Endothelial cell of umbilical vein (primary cell): Measurements from ENCODE around the gene RDX. TPM values are rescaled to one million over a fixed set of nuclear protein-coding genes. Genes with fewer than 3 reads are reported as not detected.

Experiments
- BruUV-seq: library from RNA; stranded (reverse); fragments of 400-500 nt; replicated peaks from 2 replicates; lab custom pipeline; 2021; lab: Mats Ljungman, UMichigan
- CTCF ChIA-PET: fragments of 300-600, 350-600 bp; sonication (Branson Sonifier 250); formaldehyde crosslinking; loops from one replicate; lab custom pipeline; 2021; ENCODE audit warnings: antibody characterized with exemption, inconsistent platforms; lab: Charles Lee
- POLR2A ChIA-PET: fragments of 300-600, 350-600 bp; sonication (Branson Sonifier 250); formaldehyde crosslinking; loops from one replicate; lab custom pipeline; 2021; ENCODE audit warnings: antibody characterized with exemption, inconsistent platforms; lab: Charles Lee
- DNase-seq: peaks from one replicate; pipeline ENCODE4 v3.0.0-alpha.2; 2011; ENCODE audit warnings: low read depth, low spot score
- FAIRE-seq: peaks from 2 replicates; lab custom pipeline; 2011; peaks lifted over from hg19 to GRCh38; lab: Jason Lieb, UNC
- H2AFZ ChIP-seq: 2 replicates; pipeline ENCODE4 v1.6.0; 2012; ENCODE audit warnings: low read depth, low read length, control low read depth, inconsistent platforms
- H3K27ac ChIP-seq: 2 replicates; pipeline ENCODE4 v1.5.1; 2011; ENCODE audit warnings: low read depth, mild to moderate bottlenecking, control low read depth, low read length, moderate library complexity; ENCODE audit not compliant: insufficient read depth
- H3K27me3 ChIP-seq, 2 experiments: 2 replicates each; pipeline versions ENCODE4 v1.6.0 to v1.6.1; 2011; ENCODE audit warnings: low read length in 2 of 2, mixed read lengths in 1 of 2; ENCODE audit not compliant: control insufficient read depth in 2 of 2, insufficient read depth in 2 of 2
- H3K36me3 ChIP-seq, 2 experiments: 2 replicates in 1 of 2; 3 replicates in 1 of 2; pipeline ENCODE4 v1.5.1; 2011; ENCODE audit warnings: low read length in 2 of 2, mild to moderate bottlenecking in 1 of 2, moderate library complexity in 1 of 2; ENCODE audit not compliant: control insufficient read depth in 2 of 2, insufficient read depth in 2 of 2; ENCODE audit errors: extremely low read depth in 1 of 2
- H3K4me1 ChIP-seq: 3 replicates; pipeline ENCODE4 v1.5.1; 2011; ENCODE audit warnings: mild to moderate bottlenecking, low read length; ENCODE audit not compliant: control insufficient read depth, insufficient read depth; ENCODE audit errors: extremely low read depth
- H3K4me2 ChIP-seq: 2 replicates; pipeline ENCODE4 v1.6.1; 2011; ENCODE audit warnings: low read length, control low read depth, mixed read lengths; ENCODE audit not compliant: insufficient read depth
- H3K4me3 ChIP-seq, 3 experiments: fragments of 200-600 bp in 1 of 3; sonication (generic), shearing (Covaris generic) in 1 of 3; replicated peaks in 1 of 3; 2 replicates each; pipeline ENCODE4 v1.5.1; 2011 to 2016; ENCODE audit warnings: control low read depth in 3 of 3, low read length in 3 of 3, mild to moderate bottlenecking in 2 of 3, inconsistent platforms in 1 of 3, low read depth in 1 of 3, moderate library complexity in 1 of 3; ENCODE audit not compliant: insufficient read depth in 1 of 3
- H3K79me2 ChIP-seq: 2 replicates; pipeline ENCODE4 v1.6.0; 2012; ENCODE audit warnings: low read length, inconsistent platforms; ENCODE audit not compliant: control insufficient read depth, insufficient read depth
- H3K9ac ChIP-seq: replicated peaks from 2 replicates; pipeline ENCODE3; 2011; ENCODE audit warnings: low read length, control low read depth; ENCODE audit not compliant: insufficient read depth; ENCODE audit errors: extremely low read depth
- H3K9me1 ChIP-seq: replicated peaks from 3 replicates; pipeline ENCODE4 v1.6.0; 2011; ENCODE audit warnings: mild to moderate bottlenecking, low read length; ENCODE audit not compliant: control insufficient read depth, insufficient read depth; ENCODE audit errors: extremely low read depth
- H3K9me3 ChIP-seq: replicated peaks from 2 replicates; pipeline ENCODE4 v1.5.1; 2012; ENCODE audit warnings: low read length, inconsistent platforms; ENCODE audit not compliant: control insufficient read depth, insufficient read depth
- H4K20me1 ChIP-seq: replicated peaks from 2 replicates; pipeline ENCODE3; 2011; ENCODE audit warnings: mild to moderate bottlenecking, low read length; ENCODE audit not compliant: control insufficient read depth, insufficient read depth; ENCODE audit errors: extremely low read depth
- EZH2 ChIP-seq: IDR thresholded peaks from 2 replicates; pipeline ENCODE4 v1.6.1; 2012; ENCODE audit warnings: borderline replicate concordance, low read depth, mild to moderate bottlenecking, moderate library complexity, low read length, inconsistent platforms; ENCODE audit not compliant: severe bottlenecking
- FOS ChIP-seq: IDR thresholded peaks from 2 replicates; pipeline ENCODE4 v1.6.1; 2011; ENCODE audit warnings: mild to moderate bottlenecking, low read length, moderate library complexity, borderline replicate concordance; ENCODE audit not compliant: insufficient read depth
- GATA2 ChIP-seq: IDR thresholded peaks from 2 replicates; pipeline ENCODE4 v1.7.0; 2011; ENCODE audit warnings: low read depth, mild to moderate bottlenecking, moderate library complexity, mixed read lengths, low read length; ENCODE audit not compliant: insufficient read length, insufficient read depth
- JUN ChIP-seq: IDR thresholded peaks from 2 replicates; pipeline ENCODE4 v1.6.1; 2011; ENCODE audit warnings: borderline replicate concordance, low read depth; ENCODE audit not compliant: insufficient read length, insufficient read depth
- MYC ChIP-seq: IDR thresholded peaks from one replicate; pipeline ENCODE4 v1.6.1; 2011; ENCODE audit warnings: mild to moderate bottlenecking, low read depth, low read length
- POLR2A ChIP-seq: IDR thresholded peaks from 2 replicates; pipeline ENCODE4 v1.6.1; 2012; ENCODE audit warnings: low read depth, mild to moderate bottlenecking, control low read depth, low read length
- POLR2AphosphoS5 ChIP-seq: IDR thresholded peaks from 2 replicates; pipeline ENCODE4 v1.6.1; 2012; ENCODE audit warnings: low read depth, mild to moderate bottlenecking, control low read depth, low read length, moderate library complexity; ENCODE audit not compliant: insufficient read depth
- dilution Hi-C: fragments of 300-500 bp; cut with MboI; formaldehyde crosslinking; loops from one replicate; pipeline ENCODE4 v1.15.0; 2019; ENCODE audit warnings: low sequenced_read_pairs; ENCODE audit not compliant: extremely low pct_ligation_motif_present
- intact Hi-C: fragments of 100-400 bp; cut with micrococcal nuclease; formaldehyde crosslinking; loops from one replicate; pipeline ENCODE4 v1.10.0; 2022
- polyA plus RNA-seq, 4 experiments: library from polyadenylated mRNA; depleted of rRNA in 3 of 4; stranded (reverse) in 3 of 4; unstranded in 1 of 4; fragments of >200 nt; gene quantifications; 2 replicates each; pipeline versions ENCODE4 v1.2.1 to v1.2.3, GENCODE V29; 2011 to 2012; ENCODE audit warnings: missing spikeins in 1 of 4
- total RNA-seq: library from RNA; stranded (reverse); gene quantifications from 2 replicates; pipeline ENCODE4 v1.2.3, GENCODE V29; 2021
- TF ChIP-seq, protein P1 (sequence below): IDR thresholded peaks from 2 replicates; pipeline ENCODE4 v1.6.1; 2011; ENCODE audit not compliant: insufficient read depth, insufficient read length
- TF ChIP-seq, protein P2 (sequence below), 2 donors: IDR thresholded peaks; 1 replicate in 1 of 2; 2 replicates in 1 of 2; pipeline ENCODE4 v1.5.1; 2011; ENCODE audit warnings: low read length in 2 of 2, mild to moderate bottlenecking in 2 of 2, moderate library complexity in 2 of 2, control low read depth in 1 of 2, inconsistent platforms in 1 of 2, low read depth in 1 of 2; ENCODE audit not compliant: insufficient read depth in 1 of 2; ENCODE audit errors: extremely low read depth in 1 of 2

Gene RDX
- total and polyA plus RNA-seq, 2 donors (not counting 3 experiments of a cell fraction or from before 2014, with no cell fraction given), result 47.9 to 280 TPM

DNA sequence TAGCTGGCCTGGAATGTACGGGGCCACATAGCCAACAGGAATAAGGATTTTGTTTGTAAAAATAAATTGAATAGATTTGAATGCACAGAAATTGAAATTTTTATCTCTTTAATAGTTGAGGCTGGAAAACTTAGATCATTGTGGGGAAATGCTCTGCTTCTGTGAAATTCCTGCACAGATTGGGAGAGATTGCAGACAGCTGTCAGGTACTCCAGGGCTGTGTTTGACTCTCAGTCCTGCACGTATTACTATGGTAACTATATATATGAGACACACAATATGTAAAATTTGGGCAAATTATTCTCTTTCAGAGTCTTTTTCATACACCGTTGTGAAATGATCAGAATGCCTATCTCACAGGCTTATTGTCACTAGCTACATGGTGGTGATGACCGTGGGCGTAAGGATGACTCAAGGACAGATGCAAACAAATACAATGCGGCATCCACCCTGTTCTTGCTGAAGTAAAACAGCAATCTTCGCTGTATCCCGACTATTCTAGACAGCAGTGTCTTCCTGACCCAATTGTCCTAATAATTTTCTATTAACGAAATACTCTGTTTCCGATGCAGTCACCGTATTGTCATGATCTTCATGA is 123.8 kb downstream of the RDX start:
- BruUV-seq, result no TSS peak
- Histone ChIP-seq H3K27me3 (no peaks in the 10 kb centered on the region), H3K4me2 (no peak overlapping the region), H3K36me3 (no peaks in the 10 kb centered on the region), H3K79me2 (no peaks in the 10 kb centered on the region), H3K27ac (no peak overlapping the region), H3K9me1 (no peaks in the 10 kb centered on the region), H3K9me3 (no peaks in the 10 kb centered on the region), H4K20me1 (no peaks in the 10 kb centered on the region), H3K9ac (no peak overlapping the region), H3K4me3 (no peak overlapping the region), H3K4me1 (peaks cover 7% of the 10 kb centered on the region), H2AFZ (no peak overlapping the region)
- no peak for FAIRE-seq
- ChIA-PET POLR2A (no interaction called here), CTCF (interaction anchor here (0.9 to 1.3 kb wide), 3 partner anchors 8 to 261 kb away, joined by 3 read pairs; no protein-coding TSS in a partner anchor)
- DNase-seq, result no peak
- dilution Hi-C loops (no loop called here), intact Hi-C loops (loop anchor here (5.0 kb wide), 1 partner anchor 80 kb away; the partner anchor contains the start of gene ZC3H12C)
- TF ChIP-seq, protein P1, sequence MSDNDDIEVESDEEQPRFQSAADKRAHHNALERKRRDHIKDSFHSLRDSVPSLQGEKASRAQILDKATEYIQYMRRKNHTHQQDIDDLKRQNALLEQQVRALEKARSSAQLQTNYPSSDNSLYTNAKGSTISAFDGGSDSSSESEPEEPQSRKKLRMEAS, result no peak
- TF ChIP-seq GATA2 (no peak), MYC (no peak), POLR2AphosphoS5 (no peak), EZH2 (no peak), FOS (no peak), POLR2A (no peak), JUN (no peak)
- TF ChIP-seq, protein P2, sequence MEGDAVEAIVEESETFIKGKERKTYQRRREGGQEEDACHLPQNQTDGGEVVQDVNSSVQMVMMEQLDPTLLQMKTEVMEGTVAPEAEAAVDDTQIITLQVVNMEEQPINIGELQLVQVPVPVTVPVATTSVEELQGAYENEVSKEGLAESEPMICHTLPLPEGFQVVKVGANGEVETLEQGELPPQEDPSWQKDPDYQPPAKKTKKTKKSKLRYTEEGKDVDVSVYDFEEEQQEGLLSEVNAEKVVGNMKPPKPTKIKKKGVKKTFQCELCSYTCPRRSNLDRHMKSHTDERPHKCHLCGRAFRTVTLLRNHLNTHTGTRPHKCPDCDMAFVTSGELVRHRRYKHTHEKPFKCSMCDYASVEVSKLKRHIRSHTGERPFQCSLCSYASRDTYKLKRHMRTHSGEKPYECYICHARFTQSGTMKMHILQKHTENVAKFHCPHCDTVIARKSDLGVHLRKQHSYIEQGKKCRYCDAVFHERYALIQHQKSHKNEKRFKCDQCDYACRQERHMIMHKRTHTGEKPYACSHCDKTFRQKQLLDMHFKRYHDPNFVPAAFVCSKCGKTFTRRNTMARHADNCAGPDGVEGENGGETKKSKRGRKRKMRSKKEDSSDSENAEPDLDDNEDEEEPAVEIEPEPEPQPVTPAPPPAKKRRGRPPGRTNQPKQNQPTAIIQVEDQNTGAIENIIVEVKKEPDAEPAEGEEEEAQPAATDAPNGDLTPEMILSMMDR (IDR thresholded peaks at IDR 0.05; ENCODE audit: extremely low read depth in 1 of 2, insufficient read depth in 1 of 2, low read depth in 1 of 2, low read length in 2 of 2), result no peak
